HepG2 (cell line): ENCODE measurements around the gene PARP3. TPM values are rescaled to one million over a fixed set of nuclear protein-coding genes. Genes with fewer than 3 reads are reported as not detected.
A peak's percentile ranks its signal among the peaks of the same experiment; 100 is the strongest.

ENCODE experiments used
- CAMTA2 ChIP-seq: sonication (generic); formaldehyde crosslinking; IDR thresholded peaks from 2 replicates; pipeline ENCODE4 v1.4.0; 2020; ENCODE audit warnings: mild to moderate bottlenecking, missing genetic modification reagents, borderline replicate concordance
- CCAR2 ChIP-seq: fragments of 200-400 bp; formaldehyde crosslinking; optimal IDR thresholded peaks from 2 replicates; pipeline ENCODE3; 2018; ENCODE audit warnings: low read depth, mild to moderate bottlenecking, low read length, moderate library complexity
- CCDC6 ChIP-seq: sonication (generic); formaldehyde crosslinking; IDR thresholded peaks from 2 replicates; pipeline ENCODE4 v1.8.1; 2022; ENCODE audit warnings: mild to moderate bottlenecking, missing genetic modification reagents, moderate library complexity
- CREB1 ChIP-seq, 2 experiments: fragments of 450-650 bp in 1 of 2; IDR thresholded peaks; 2 replicates each; pipeline ENCODE4 v1.6.1; 2016 to 2017; ENCODE audit warnings: control low read depth in 1 of 2, mild to moderate bottlenecking in 1 of 2, missing compliant biosample characterization in 1 of 2, missing genetic modification characterization in 1 of 2
- FIP1L1 ChIP-seq: fragments of 200-400 bp; formaldehyde crosslinking; IDR thresholded peaks from 2 replicates; pipeline ENCODE4 v1.6.1; 2018; ENCODE audit warnings: low read depth, mild to moderate bottlenecking, low read length, moderate library complexity, borderline replicate concordance; ENCODE audit not compliant: insufficient read depth
- JUND ChIP-seq: sonication (generic); formaldehyde crosslinking; IDR thresholded peaks from 2 replicates; pipeline ENCODE4 v1.8.0; 2022; ENCODE audit warnings: mild to moderate bottlenecking, missing genetic modification reagents
- NBN ChIP-seq: fragments of 450-650 bp; conservative IDR thresholded peaks from 2 replicates; pipeline ENCODE4 v1.6.1; 2017
- NCOR1 ChIP-seq: fragments of 200-600 bp; sonication (generic); IDR thresholded peaks from 2 replicates; pipeline ENCODE4 v1.7.0; 2017; ENCODE audit warnings: antibody characterized with exemption, low read length, borderline replicate concordance
- NFYC ChIP-seq: IDR thresholded peaks from 2 replicates; pipeline ENCODE4 v1.6.1; 2016; ENCODE audit warnings: missing genetic modification reagents, missing compliant biosample characterization
- ZFP90 ChIP-seq: sonication (generic); formaldehyde crosslinking; IDR thresholded peaks from 2 replicates; pipeline ENCODE4 v1.8.0; 2022; ENCODE audit warnings: missing genetic modification reagents, mild to moderate bottlenecking, inconsistent platforms, borderline replicate concordance
- ZFX ChIP-seq: sonication (generic); formaldehyde crosslinking; IDR thresholded peaks from 2 replicates; pipeline ENCODE4 v1.4.0; 2020; ENCODE audit warnings: mild to moderate bottlenecking, low read depth, missing genetic modification reagents, moderate library complexity
- ZNF207 ChIP-seq: fragments of 450-650 bp; IDR thresholded peaks from 2 replicates; pipeline ENCODE4 v1.6.1; 2016; ENCODE audit warnings: antibody characterized with exemption, borderline replicate concordance
- ZNF256 ChIP-seq: sonication (generic); formaldehyde crosslinking; conservative IDR thresholded peaks from 2 replicates; pipeline ENCODE4 v1.4.0; 2020; ENCODE audit warnings: missing genetic modification reagents
- ZNF552 ChIP-seq: sonication (generic); formaldehyde crosslinking; IDR thresholded peaks from 2 replicates; pipeline ENCODE4 v1.9.0; 2022; ENCODE audit warnings: missing genetic modification reagents, mild to moderate bottlenecking, borderline replicate concordance
- ZNF605 ChIP-seq: sonication (generic); formaldehyde crosslinking; IDR thresholded peaks from 2 replicates; pipeline ENCODE4 v1.8.0; 2022; ENCODE audit warnings: mild to moderate bottlenecking, missing genetic modification reagents
- ZSCAN31 ChIP-seq: sonication (generic); formaldehyde crosslinking; IDR thresholded peaks from 2 replicates; pipeline ENCODE4 v1.5.0; 2020; ENCODE audit warnings: low read depth, mild to moderate bottlenecking, missing genetic modification reagents
- polyA plus RNA-seq, 8 experiments: library from polyadenylated mRNA; depleted of rRNA in 3 of 8; stranded (reverse) in 7 of 8; unstranded in 1 of 8; fragments of >200 nt; fragmentation: Illumina TruSeq in 4 of 8; extraction: Trizol in 4 of 8; gene quantifications; 2 replicates each; pipeline versions ENCODE4 v1.2.1 to v1.2.3, GENCODE V29; 2011 to 2016; ENCODE audit warnings: low read depth in 4 of 8, missing spikeins in 1 of 8, mixed read lengths in 1 of 8; ENCODE audit not compliant: insufficient read depth in 1 of 8
- total RNA-seq, 5 experiments: library from RNA; depleted of rRNA; stranded (reverse); fragments of >200 nt; fragmentation: Illumina TruSeq; extraction: Trizol; gene quantifications; 2 replicates each; pipeline ENCODE4 v1.2.3, GENCODE V29; 2016; ENCODE audit warnings: low read depth in 1 of 5
- TF ChIP-seq, protein P1 (sequence below): sonication (generic); formaldehyde crosslinking; IDR thresholded peaks from 2 replicates; pipeline ENCODE4 v1.4.0; 2020; ENCODE audit warnings: missing genetic modification reagents, low read depth, mild to moderate bottlenecking, borderline replicate concordance
- TF ChIP-seq, protein P2 (sequence below): sonication (generic); formaldehyde crosslinking; IDR thresholded peaks from 2 replicates; pipeline ENCODE4 v1.5.0; 2020; ENCODE audit warnings: missing genetic modification reagents
- TF ChIP-seq, protein P3 (sequence below): sonication (generic); formaldehyde crosslinking; conservative IDR thresholded peaks from 2 replicates; pipeline ENCODE4 v1.4.0; 2020; ENCODE audit warnings: mild to moderate bottlenecking, missing genetic modification reagents, moderate library complexity

Gene PARP3
- total and polyA plus RNA-seq, 2 of the 13 experiments (the other 11 are each of a cell fraction or from before 2014, with no cell fraction given) = 11.2 to 21.5 TPM

DNA sequence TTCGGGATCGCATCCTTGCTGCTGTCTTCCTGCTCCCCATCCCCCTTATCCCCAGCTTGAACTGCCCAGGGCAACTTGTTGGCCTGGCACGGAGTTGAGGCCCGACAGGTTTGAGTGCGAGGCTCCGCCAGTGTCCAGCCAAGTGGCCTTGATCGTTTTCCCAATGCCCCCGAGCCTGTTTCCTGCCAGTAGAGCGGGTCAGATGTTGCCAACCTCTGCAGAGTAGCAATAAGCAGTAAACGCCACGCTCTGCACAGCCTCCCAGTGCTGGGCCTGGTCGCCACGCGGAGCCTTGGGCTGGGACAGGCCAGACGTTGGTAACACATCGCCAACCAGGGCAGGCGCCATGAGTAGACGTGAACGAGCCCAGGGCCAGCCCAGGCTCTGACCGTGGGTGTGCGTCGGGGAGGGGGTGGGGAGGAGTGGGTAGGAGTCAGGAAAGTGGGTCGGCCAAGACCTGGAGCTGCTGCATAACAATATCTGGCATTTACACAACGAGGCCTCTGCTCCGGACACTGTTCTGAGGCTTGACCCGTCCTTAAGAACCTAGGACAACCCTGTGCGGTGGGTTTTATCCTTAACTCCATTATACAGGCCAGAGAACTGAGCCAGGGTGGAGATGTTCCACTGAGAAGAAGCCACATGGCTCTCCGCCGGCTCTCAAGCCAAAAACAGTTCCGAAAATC lies 32.3 kb downstream of the PARP3 start (continued):
- TF ChIP-seq ZNF605 (no peak), CCDC6 (CRISPR knock-in tag) (no peak), CREB1 (IDR thresholded peaks at IDR 0.05) (no peak), CREB1 (CRISPR knock-in tag; IDR thresholded peaks at IDR 0.05) (no peak), ZNF552 (no peak), ZFX (CRISPR knock-in tag) (peak; percentile 62; the same call in 1 of the 2 replicates), NCOR1 (no peak), ZNF256 (no peak; the same call in 1 of the 2 replicates), ZSCAN31 (CRISPR knock-in tag) (no peak), CCAR2 (no peak), ZNF207 (no peak), NFYC (CRISPR knock-in tag) (no peak; the same call in 1 of the 2 replicates), NBN (no peak), FIP1L1 (no peak), CAMTA2 (CRISPR knock-in tag) (no peak; the same call in 1 of the 2 replicates), JUND (no peak), ZFP90 (CRISPR knock-in tag) (peak; percentile 30; the same call in 1 of the 2 replicates)
- TF ChIP-seq, protein P1, sequence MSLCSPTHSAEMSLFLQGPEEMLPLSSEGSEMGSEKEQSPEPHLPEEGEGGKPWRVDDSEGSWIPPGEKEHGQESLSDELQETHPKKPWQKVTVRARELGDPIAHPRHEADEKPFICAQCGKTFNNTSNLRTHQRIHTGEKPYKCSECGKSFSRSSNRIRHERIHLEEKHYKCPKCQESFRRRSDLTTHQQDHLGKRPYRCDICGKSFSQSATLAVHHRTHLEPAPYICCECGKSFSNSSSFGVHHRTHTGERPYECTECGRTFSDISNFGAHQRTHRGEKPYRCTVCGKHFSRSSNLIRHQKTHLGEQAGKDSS (CRISPR knock-in tag) = no peak
- TF ChIP-seq, protein P2, sequence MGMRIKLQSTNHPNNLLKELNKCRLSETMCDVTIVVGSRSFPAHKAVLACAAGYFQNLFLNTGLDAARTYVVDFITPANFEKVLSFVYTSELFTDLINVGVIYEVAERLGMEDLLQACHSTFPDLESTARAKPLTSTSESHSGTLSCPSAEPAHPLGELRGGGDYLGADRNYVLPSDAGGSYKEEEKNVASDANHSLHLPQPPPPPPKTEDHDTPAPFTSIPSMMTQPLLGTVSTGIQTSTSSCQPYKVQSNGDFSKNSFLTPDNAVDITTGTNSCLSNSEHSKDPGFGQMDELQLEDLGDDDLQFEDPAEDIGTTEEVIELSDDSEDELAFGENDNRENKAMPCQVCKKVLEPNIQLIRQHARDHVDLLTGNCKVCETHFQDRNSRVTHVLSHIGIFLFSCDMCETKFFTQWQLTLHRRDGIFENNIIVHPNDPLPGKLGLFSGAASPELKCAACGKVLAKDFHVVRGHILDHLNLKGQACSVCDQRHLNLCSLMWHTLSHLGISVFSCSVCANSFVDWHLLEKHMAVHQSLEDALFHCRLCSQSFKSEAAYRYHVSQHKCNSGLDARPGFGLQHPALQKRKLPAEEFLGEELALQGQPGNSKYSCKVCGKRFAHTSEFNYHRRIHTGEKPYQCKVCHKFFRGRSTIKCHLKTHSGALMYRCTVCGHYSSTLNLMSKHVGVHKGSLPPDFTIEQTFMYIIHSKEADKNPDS (CRISPR knock-in tag) = no peak
- TF ChIP-seq, protein P3, sequence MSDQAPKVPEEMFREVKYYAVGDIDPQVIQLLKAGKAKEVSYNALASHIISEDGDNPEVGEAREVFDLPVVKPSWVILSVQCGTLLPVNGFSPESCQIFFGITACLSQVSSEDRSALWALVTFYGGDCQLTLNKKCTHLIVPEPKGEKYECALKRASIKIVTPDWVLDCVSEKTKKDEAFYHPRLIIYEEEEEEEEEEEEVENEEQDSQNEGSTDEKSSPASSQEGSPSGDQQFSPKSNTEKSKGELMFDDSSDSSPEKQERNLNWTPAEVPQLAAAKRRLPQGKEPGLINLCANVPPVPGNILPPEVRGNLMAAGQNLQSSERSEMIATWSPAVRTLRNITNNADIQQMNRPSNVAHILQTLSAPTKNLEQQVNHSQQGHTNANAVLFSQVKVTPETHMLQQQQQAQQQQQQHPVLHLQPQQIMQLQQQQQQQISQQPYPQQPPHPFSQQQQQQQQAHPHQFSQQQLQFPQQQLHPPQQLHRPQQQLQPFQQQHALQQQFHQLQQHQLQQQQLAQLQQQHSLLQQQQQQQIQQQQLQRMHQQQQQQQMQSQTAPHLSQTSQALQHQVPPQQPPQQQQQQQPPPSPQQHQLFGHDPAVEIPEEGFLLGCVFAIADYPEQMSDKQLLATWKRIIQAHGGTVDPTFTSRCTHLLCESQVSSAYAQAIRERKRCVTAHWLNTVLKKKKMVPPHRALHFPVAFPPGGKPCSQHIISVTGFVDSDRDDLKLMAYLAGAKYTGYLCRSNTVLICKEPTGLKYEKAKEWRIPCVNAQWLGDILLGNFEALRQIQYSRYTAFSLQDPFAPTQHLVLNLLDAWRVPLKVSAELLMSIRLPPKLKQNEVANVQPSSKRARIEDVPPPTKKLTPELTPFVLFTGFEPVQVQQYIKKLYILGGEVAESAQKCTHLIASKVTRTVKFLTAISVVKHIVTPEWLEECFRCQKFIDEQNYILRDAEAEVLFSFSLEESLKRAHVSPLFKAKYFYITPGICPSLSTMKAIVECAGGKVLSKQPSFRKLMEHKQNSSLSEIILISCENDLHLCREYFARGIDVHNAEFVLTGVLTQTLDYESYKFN = no peak
